T-helper 1 cell (primary cell): Measurements from ENCODE around the gene RHBDD3.

Source experiments
- DNase-seq, 5 donors: peaks; one replicate each; pipeline ENCODE4 v3.0.0-alpha.2; 2012 to 2020
- total RNA-seq, 4 donors: gene quantifications; one replicate each; lab custom pipeline; 2026; lab: John Stamatoyannopoulos, UW

The RHBDD3 gene
- total RNA-seq, result 7.2 to 11.7 (median 8.3) reads per million in 4 donors

DNA sequence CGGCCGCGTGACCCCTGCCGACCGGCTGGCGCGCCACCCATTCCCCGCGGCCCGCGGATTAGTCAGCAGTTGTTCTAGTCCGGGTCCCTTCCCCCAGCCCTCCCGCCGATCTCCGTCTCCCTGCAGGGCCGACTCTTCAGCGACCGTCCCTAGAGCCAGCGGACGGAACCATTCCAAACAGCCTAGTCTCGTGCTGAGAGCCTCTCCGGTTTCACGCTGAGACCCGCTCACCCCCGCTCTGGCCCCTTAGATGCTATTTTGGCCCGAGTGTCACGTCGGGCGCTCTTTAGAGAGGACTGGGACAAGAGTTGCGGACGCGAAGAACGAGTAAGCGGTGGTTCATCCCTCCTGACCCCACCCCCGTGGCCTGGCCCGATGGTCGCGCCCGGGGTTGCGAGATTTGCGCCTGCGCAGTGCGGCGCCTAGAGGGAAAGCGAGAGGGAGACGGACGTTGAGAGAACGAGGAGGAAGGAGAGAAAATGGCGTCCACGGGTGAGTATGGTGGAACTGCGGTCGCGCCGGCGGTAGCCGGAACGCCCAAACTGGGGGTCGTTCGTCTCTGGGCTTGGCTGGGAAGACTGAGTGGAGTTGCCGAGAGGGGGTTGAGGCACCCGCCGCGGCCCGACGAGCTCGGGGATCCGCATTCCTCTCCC is at the start of gene RHBDD3, which contains the start of gene EWSR1:
RHBDD3 (minus strand) TSS at position 124 of the 653 bp plus-strand sequence. CDS start 2,355 bp downstream, outside the sequence.
EWSR1 (plus strand) TSS at position 411 of the 653 bp plus-strand sequence; CDS start at position 480, 69 bp downstream.
- DNase-seq, result peak; percentile 86 to 94 (median 90)

- no peak for DNase-seq
These were observed 48.5 kb upstream of the RHBDD3 start for GRCh38 chr22:29316141-29316828.

- no peak for DNase-seq
These were observed 47.7 kb upstream of the RHBDD3 start, which contains the start of gene RASL10A for GRCh38 chr22:29315286-29316140. Gene RASL10A, minus strand, starts transcription at chr22:29315697. Its CDS starts 451 bp downstream, at chr22:29315246.

GRCh38 chr22:29314537-29315285 is 46.9 kb upstream of the RHBDD3 start:
- DNase-seq, result no peak

DNA sequence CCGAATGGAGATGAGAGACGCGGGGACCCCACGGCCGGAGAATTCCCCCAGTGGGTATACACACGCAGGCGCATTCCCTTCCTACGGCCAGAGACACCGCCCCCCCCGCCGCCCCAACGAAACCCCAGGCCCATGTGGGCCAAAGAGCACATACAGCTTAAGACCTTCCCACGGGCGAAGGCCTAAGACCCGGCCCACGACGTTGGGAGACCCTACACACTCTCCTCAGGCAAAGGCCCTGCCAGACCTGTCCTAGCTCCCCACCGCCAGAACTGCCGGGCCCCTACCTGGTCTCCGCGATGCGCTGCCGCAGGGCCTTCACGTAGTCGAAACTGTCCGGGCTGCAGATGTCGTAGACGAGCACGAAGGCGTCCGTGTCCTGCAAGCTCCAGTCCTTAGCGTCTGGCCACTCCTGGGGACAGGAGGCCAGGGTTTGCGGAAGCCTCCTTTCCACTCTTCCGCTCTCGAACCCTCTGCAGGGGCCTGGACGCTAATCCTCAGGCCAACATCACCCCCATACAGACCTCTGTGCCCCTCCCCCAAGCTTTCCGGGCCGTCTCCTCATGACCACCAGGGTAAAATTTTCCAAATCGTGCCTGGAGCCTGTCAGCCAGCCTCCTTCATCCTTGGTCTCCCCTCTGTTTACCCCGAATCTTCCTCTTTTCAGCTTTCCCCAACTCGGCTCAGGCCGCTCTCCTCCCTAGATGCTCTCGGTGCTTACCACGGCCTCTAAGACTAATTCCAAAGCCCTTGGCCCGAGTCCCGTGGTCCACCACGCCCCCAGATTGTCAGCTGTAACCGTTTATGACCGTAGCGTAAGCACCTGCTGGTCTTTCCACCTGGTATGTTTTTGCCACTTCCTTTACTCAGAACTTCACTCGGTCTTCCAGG is 46.0 kb upstream of the RHBDD3 start:
- no peak for DNase-seq

DNA sequence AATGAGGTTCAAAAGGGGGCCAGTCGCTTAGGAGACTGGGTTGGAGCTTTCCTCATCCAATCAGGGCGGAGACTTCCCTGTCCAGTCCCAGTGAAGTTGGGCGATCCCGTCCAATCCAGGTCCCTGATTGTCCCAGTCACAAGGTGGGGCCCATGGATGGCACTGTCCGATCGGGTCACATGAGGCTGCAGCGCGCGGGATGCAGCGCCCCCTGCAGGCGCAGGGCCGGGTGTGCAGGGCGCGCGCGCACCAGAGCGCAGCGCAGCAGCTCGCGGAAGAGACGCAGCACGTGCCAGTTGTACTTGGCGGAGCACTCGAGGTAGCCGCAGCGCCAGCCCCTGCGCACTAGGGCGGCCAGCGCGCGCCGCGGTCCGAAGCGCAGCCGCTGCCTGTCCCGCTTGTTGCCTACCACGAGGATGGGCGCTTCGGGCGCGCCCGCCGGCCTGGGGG is 45.4 kb upstream of the RHBDD3 start:
- peak in 1 of 5 donors; percentile 36 for DNase-seq

DNA sequence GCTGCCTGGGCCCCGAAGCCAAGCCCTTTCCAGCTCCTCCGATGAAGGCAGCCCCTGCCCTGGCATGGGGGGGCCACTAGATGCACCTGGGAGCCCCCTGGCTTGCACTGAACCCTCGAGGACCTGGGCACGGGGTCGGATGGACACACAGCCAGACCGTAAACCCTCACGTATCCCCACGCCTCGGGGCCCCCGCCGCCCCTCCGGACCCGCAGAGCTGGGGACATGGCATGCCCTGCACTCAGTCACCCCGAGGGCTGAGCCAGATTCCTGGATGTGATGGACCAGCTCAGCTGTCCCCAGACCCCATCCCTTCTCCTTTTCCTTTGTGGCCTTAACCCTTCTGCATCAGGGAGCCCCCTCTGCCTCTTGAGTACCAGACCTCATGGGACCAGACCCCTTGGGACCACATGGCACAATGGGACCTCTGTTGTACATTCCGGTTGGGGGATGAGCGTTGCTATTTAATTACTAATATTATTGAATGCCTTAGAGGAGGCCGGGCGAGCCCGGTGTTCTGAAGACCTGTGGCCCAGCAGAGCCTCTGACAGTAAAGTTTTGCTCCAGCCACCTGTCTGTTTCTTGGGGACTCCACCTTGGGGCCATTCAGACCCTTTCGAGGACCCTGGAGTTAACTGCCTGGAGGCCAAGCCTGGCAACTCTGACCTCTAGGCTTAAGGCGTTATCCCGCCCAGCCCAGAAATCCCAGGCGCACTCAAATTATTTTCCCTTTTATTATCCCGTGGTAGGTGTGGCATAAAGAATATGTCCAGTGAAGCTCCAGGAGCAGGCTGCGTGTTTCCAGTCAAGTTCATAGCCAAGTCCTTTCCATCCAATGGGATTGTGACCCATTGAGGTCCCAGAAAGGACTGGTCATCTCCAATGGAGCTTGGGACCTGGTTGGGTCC is 44.7 kb upstream of the RHBDD3 start:
- no peak for DNase-seq

DNA sequence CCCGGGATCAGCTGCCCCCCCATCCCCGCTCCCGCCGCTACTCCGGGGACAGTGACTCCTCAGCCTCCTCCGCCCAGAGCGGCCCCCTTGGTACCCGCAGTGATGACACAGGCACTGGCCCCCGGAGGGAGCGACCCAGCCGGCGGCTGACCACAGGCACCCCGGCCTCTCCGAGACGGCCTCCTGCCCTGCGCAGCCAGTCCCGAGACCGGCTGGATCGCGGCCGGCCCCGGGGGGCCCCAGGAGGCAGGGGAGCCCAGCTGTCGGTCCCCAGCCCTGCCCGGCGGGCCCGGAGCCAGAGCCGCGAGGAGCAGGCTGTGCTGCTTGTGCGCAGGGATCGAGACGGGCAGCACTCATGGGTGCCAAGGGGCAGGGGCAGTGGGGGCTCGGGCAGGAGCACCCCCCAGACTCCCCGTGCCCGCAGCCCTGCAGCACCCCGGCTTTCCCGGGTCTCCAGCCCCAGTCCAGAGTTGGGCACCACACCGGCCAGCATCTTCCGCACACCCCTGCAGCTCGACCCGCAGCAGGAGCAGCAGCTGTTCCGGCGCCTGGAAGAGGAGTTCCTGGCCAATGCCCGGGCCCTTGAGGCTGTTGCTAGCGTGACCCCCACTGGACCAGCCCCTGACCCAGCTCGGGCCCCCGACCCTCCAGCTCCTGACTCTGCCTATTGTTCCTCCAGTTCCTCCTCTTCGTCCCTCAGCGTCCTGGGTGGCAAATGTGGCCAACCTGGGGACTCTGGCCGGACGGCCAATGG is 43.9 kb upstream of the RHBDD3 start:
- no peak for DNase-seq

DNA sequence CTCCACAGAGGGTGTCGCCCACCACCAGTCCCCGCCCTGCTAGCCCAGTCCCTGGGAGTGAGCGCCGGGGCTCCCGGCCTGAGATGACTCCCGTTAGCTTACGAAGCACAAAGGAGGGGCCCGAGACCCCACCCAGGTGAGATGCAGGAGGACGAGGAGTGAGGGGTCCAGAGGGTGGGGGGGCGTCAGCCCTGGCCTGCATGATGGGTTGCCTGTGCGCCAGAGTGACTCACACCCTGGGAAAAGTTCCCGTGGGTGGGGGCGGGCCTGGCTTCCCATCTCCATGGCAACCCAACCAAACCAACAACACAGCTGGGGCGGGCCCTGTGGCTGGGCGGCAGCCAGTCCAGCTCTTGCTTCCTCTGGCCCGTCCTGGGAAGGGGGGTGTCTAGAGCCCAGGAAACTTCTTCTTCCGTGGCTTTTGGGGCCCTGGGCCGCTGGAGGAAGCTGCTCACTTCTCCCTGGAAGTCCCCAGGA is 43.1 kb upstream of the RHBDD3 start:
- peak in 3 of 5 donors; percentile 24 to 35 (median 29) for DNase-seq

- DNase-seq, result no peak
These were observed 42.5 kb upstream of the RHBDD3 start for GRCh38 chr22:29310065-29310862.

GRCh38 chr22:29309332-29310064 is 41.7 kb upstream of the RHBDD3 start:
- DNase-seq, result no peak

DNA sequence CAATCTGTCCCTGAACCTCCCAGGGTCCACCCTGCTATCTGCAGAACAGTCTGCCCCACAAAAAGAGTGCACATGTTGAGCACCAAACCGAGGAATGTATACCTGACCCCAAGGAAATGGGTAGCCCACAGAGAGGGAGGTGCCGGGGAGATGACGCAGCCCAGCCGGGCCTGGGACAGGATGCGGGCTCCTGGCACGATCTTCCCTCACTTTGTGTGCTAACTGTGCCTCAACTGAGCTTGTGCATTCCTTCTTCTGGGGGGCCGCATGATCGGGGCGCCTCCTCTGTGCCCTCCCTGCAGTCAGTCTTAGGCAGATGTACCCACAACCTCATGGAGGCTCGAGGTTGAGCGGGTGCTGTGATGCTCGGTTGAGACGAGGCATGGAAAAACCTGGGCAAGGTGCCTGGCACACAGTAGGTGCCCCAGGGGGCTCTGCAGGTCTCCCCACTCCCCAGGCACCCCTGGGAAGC is 41.0 kb upstream of the RHBDD3 start:
- DNase-seq, result peak in 1 of 5 donors; percentile 59

DNA sequence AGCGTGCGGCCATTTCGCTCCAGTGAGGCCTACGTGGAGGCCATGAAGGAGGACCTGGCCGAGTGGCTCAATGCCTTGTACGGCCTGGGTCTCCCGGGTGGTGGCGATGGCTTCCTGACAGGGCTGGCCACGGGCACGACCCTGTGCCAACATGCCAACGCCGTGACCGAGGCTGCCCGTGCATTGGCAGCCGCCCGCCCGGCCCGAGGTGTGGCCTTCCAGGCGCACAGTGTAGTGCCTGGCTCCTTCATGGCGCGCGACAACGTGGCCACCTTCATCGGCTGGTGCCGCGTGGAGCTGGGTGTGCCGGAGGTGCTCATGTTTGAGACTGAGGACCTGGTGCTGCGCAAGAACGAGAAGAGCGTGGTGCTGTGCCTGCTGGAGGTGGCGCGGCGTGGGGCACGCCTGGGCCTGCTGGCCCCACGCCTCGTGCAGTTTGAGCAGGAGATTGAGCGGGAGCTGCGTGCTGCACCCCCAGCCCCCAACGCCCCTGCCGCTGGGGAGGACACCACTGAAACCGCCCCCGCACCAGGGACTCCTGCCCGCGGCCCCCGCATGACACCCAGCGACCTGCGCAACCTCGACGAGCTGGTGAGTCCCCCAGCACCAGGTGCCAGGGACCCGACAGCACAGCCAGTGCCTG is 40.5 kb upstream of the RHBDD3 start:
- DNase-seq, result no peak

- DNase-seq, result no peak
These were observed 39.9 kb upstream of the RHBDD3 start for GRCh38 chr22:29307596-29308147.

GRCh38 chr22:29306835-29307595 is 39.2 kb upstream of the RHBDD3 start:
- peak in 2 of 5 donors; percentile 16 to 32 for DNase-seq
